G401 (cell line): ENCODE results near the gene MYOCOS. TPM values are rescaled to one million over a fixed set of nuclear protein-coding genes. Genes with fewer than 3 reads are reported as not detected.
"Not testable (repeated sequence)": the region's sequence is repeated elsewhere in the genome, so short reads cannot be mapped to it uniquely, and the experiment has no call there.

Source experiments
- DNase-seq: peaks from one replicate; pipeline ENCODE4 v3.0.0-alpha.2; 2015; ENCODE audit warnings: low spot score
- in situ Hi-C: cut with HindIII; loops from 2 replicates; pipeline ENCODE4 v1.10.0; 2016; ENCODE audit warnings: low sequenced_read_pairs, mixed read lengths
- total RNA-seq: library from RNA; depleted of rRNA; stranded (reverse); fragments of >200 nt; shearing (Covaris generic); gene quantifications from 2 replicates; pipeline ENCODE4 v1.2.3, GENCODE V29; 2014; rRNA removed

Gene MYOCOS
- not detected in 2 replicates for total RNA-seq

- in situ Hi-C loops, result no loop called here
- no peak for DNase-seq
Observed at GRCh38 chr1:171622152-171622462, at the start of gene MYOCOS. TSS of gene MYOCOS (plus strand) at chr1:171622243. CDS start at chr1:171623884, 1,641 bp downstream.

GRCh38 chr1:171576144-171576543 is 45.9 kb upstream of the MYOCOS start:
- DNase-seq, result no peak
- in situ Hi-C loops, result no loop called here

DNA sequence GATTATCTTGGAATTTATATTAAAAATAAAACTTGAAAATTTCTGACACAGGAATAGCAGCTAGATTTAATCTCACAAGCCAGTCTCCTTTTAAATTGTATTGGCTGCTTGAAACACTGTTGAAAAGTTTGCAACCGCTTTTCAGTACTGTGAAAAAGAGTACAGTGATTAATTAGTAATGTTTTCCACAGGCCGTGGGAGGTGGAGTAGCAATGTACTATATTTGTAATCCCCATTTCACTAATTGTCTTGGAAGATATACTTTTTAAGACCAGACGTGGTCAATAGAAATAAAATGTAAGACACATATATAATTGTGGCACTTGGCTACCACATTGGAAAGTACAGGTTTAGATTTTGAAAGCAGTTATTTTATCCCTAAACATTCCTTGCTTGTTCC is 40.8 kb upstream of the MYOCOS start:
- no peak for DNase-seq
- in situ Hi-C loops, result no loop called here

GRCh38 chr1:171581766-171582165 is 40.3 kb upstream of the MYOCOS start:
- in situ Hi-C loops, result no loop called here
- DNase-seq, result no peak

DNA sequence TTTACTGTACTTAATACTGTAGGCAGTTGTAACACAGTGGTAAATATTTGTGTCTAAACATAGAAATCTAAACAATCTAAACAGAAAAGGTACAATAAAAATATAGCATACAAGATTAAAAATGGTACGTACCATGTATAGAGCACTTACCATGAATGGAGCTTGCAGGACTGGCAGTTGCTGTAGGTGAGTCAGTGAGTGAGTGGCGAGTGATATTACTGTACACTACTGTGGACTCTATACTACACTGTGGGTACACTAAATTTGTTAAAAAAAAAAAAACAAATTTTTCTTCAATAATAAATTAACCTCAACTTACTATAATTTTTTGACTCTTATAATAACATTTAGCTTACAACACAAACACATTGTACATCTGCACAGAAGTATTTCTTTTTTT is 39.5 kb upstream of the MYOCOS start:
- DNase-seq, result no peak
- in situ Hi-C loops, result no loop called here

DNA sequence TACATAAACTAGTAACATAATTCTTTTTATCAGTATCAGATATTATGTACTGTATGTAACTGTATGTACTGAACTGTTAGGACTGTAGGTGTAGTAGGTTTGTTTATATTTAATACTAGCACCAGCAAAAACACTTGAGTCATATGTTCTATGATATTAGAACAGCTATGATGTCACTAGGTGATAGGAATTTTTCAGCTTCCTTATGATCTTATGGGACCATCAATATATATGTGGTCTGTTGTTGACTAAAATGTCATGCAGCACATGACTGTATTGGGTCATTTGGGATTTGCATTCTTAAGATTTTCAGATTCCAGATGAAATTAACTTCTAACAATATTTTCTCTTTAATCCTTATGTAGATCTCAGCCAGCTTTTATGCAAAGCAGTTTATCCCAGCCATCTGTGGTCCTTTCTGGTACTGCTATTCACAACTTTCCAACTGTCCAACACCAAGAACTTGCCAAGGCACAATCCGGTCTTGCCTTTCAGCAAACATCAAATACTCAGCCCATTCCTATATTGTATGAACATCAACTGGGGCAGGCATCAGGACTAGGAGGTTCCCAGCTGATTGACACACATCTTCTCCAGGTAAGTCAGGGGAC is 38.3 kb upstream of the MYOCOS start:
- DNase-seq, result peak; percentile 24
- in situ Hi-C loops, result no loop called here

DNA sequence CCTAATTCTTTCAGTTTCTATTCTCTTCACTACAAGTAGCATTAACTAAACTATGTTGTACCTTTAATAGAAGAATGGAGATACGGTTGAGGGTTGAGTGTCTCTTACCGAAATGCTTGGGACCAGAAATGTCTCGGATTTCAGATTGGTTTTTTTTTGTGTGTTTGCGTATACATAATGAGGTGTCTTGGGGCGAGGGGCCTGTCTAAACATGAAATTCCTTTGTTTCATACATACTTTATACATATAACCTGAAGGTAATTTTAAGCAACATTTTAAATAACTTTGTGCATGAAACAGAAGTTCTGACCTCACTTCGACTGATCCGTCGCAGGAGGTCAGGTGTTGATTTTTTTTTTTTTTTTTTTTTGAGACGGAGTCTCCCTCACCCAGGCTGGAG is 36.3 kb upstream of the MYOCOS start:
- in situ Hi-C loops, result no loop called here
- no peak for DNase-seq

DNA sequence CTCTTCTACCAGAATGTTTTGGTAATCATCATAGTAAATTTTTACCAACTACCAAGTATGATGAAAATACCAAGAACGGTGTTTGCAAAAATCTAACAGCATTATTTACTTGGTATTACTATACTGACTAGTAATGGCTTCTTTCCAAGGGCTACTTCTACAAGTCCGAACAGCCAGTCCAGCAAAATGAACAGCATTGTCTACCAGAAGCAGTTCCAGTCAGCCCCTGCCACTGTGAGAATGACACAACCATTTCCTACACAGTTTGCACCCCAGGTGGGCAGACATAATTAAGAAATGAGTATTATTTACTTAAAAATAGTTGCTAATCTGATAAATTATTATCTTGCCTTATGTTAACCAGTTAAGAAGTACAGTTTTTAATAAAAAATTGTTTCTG is 33.8 kb upstream of the MYOCOS start:
- no peak for DNase-seq
- in situ Hi-C loops, result no loop called here

DNA sequence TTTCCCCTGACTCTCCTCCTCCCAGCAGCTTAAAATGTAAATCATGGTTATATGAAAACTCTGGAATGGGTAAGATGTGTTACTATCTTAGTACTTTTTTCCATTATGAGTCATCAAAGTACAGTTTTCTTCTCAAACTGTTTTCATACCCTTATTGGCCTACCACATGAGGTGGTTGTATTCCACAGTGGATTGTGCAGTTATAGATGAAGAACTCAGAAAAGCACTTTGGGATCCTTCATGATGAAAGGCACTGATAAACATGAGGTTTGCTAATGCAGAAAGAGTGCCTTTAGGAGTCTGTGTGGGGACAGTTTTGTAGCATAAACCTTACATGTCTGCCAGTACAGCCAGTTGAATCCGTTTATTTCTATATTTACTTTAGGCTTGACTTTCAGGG is 32.0 kb upstream of the MYOCOS start:
- no peak for DNase-seq
- in situ Hi-C loops, result no loop called here

DNA sequence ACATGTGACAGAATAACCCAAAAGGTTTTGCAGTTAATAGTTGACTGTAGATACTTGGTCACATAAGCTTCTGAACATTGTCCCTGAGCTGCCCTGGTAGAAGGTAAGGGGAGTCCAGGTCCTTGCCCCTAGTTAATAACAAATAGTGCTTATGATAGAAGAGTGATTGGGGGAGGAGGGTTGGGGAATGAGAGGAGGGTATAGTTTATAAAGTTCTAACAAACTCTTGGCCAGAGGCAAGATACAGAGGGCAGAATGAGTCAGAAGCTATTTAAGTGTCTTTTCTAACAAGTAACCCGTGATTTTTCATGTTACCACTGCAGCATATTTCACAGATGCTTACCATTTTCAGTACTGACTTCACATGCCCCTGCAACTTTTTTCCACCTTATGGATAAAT is 26.7 kb upstream of the MYOCOS start:
- DNase-seq, result no peak
- in situ Hi-C loops, result no loop called here

DNA sequence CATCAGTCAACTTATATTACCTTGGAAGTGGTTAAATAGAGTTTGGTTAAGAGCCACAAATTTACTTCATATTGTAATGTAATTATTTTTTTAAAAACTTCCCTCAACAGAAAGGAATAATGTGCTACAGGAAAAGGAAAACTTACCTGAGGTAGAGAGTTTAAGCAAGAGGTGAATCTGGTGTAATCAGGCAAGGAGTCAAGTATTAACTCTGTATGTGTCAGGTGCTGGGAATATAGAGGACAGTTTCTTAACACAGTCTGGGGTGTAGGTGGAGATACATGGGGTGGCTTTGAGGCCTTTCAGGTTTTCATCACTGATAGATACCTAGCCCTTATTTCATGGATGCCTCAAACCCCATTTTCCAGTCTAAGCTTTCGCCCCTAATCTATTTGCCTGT is 25.9 kb upstream of the MYOCOS start:
- no peak for DNase-seq
- in situ Hi-C loops, result no loop called here

DNA sequence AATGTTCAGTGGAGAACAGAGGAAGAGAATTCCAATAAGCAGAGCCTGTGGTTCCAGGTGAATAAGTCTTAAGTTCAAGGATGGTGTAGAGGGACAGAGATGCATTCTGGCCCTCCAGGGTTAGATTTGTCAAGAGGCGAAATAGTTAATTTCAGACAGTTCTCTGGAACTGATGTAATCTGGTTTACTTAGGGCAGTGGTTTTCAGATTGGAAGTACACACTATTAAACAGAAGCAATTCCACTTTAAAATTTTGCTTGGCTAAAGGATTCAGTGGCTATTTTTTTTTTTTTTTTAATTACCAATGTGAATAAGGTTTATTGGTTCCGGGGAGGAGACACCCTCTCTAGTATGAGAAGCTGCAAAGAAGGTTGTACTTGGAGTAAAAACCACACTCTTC is 25.3 kb upstream of the MYOCOS start:
- in situ Hi-C loops, result no loop called here
- no peak for DNase-seq

DNA sequence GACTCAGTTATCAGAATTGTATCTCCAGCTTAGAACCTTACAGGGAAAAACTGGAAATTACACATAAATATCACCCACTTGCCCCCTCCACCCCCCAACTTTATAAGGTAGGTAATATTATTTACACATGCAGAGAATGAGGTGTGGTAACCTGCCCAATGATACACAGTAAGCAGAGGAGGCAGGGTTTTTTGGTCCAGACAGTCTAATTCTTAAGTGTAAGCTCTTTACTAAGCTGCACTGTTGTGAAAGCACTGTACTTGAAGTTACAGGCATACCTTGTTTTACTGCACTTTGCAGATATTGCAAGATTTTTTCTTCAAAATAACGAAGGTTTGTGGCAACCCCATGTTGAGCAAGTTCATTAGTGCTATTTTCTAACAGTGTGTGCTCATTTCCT is 24.8 kb upstream of the MYOCOS start:
- no peak for DNase-seq
- in situ Hi-C loops, result no loop called here

GRCh38 chr1:171600310-171600709 is 21.7 kb upstream of the MYOCOS start:
- in situ Hi-C loops, result not testable (repeated sequence)

DNA sequence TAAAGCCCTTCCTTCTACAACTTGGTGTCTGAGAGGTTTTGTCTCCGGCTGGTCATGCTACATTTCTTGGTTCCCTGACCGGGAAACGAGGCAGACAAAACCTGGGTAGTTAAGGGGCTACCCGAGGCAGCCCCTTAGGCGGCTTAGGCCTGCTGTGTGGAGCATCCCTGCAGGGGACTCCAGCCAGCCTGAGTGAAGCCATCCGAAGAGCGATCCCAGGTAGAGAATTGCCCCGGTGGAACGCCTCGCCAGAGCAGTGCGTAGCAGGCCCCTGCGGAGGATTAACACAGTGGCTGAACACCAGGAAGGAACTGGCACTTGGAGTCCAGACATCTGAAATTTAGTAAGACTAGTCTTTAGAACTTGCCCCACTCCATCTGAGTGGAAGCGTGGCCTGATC is 21.2 kb upstream of the MYOCOS start:
- DNase-seq, result no peak
- in situ Hi-C loops, result no loop called here

More at GRCh38 chr1:171600310-171600709, 21.7 kb upstream of the MYOCOS start:
- DNase-seq, result not testable (repeated sequence)

GRCh38 chr1:171603042-171603441 is 19.0 kb upstream of the MYOCOS start:
- DNase-seq, in situ Hi-C loops: not testable (repeated sequence)

DNA sequence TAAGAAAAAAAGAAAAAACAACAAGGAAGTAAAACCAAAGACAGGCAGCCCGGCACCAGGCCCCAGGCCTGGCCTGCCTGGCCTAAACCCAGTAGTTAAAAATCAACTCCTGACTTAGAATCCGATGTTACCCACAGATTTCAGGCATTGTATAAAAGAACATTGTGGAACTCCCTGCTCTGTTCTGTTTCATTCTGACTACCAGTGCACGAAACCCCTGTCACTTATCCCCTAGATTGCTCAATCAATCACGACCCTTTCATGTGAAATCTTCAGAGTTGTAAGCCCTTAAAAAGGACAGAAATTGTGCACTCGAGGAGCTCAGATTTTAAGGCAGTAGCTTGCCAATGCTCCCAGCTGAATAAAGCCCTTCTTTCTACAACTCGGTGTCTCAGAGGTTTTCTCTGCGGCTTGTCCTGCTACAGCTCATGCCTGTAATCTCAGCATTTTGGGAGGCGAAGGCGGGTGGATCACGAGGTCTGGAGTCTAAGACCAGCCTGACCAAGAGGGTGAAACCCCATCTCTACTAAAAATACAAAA is 15.6 kb upstream of the MYOCOS start:
- no peak for DNase-seq
- in situ Hi-C loops, result no loop called here

DNA sequence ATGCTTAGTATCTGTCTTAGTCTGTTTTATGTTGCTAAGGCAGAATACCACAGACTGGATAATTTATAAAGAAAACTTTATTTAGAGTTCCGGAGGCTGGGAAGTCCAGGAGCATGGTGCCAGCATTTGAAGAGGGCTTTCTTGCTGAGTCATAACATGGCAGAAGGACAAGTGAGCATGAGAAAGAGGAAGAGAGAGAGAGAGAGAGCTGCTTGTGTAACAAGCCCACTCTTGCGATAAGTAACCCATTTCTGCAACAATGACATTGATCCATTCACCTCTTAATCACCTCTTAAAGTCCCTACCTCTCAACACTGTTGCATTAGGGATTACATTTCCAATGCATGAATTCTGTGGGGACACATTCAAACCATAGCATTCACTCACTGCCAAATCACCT is 11.7 kb upstream of the MYOCOS start:
- no peak for DNase-seq
- in situ Hi-C loops, result no loop called here

GRCh38 chr1:171611306-171611705 is 10.7 kb upstream of the MYOCOS start:
- in situ Hi-C loops, result no loop called here
- no peak for DNase-seq

DNA sequence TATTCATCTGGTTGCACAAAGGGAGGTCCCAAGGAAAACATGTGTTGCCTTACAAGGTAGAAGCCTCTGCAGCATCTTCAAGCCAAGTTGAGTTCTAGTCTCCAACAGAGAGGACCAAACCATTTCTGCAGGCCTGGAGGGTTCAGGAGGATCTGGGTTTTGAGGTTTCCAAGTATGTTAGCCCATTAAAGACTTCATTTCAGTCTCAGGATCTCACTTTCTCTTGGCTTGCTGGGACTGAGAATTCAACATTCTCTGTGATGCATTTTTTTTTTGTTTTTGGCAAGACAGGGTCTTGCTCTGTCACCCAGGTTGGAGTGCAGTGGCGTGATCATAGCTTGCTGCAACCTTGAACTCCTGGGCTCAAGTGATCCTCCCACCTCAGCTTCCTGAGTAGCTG is 8.8 kb upstream of the MYOCOS start:
- DNase-seq, result no peak
- in situ Hi-C loops, result no loop called here

DNA sequence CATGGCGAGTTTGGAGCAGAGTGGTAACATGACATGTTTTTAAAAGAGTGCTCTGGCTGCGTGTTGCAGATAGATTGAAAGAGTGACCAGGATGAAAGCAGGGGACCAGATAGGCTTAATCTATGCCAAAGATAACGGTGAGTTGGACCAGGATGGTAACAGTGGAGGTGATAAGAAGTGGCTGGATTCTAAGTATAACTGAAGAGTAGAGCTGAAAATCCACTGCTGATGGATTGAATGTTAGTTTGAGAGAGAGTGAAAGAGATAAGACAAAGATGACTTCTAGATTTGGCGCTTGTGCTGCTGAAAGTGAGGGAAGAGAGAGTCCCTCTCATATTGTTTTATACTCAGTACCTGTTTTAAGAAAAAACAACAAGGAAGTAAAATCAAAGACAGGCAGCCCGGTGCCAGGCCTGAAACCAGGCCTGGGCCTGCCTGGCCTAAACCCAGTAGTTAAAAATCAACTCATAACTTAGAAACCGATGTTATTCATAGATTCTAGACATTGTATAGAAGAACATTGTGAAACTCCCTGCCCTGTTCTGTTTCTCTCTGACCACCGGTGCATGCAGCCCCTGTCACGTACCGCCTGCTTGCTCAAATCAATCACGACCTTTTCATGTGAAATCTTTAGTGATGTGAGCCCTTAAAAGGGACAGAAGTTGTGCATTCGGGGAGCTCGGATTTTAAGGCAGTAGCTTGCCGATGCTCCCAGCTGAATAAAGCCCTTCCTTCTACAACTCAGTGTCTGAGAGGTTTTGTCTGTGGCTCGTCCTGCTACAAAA is 6.7 kb upstream of the MYOCOS start:
- in situ Hi-C loops, DNase-seq: not testable (repeated sequence)
